Stomach (tissue), 9 donors: Measurements from ENCODE around the gene CASP12. TPM values are rescaled to one million over a fixed set of nuclear protein-coding genes. Genes with fewer than 3 reads are reported as not detected.
A peak's percentile ranks its signal among the peaks of the same experiment; 100 is the strongest.
"Not testable (repeated sequence)": the region's sequence is repeated elsewhere in the genome, so short reads cannot be mapped to it uniquely, and the experiment has no call there.

Experiments used
- DNase-seq, 2 donors: peaks; one replicate each; pipeline versions ENCODE4 v3.0.0 to v3.0.0-alpha.2; 2013 to 2019
- H3K27ac ChIP-seq, 5 donors: fragments of 200-600 bp in 4 of 5; sonication (generic) in 4 of 5; one replicate each; pipeline ENCODE4 v1.5.1; 2013 to 2019; ENCODE audit warnings: mild to moderate bottlenecking in 1 of 5, moderate library complexity in 1 of 5
- H3K27me3 ChIP-seq, 3 donors: fragments of 200-600 bp; sonication (generic); one replicate each; pipeline ENCODE4 v1.5.1; 2017 to 2019; ENCODE audit warnings: mixed run types in 1 of 3
- H3K36me3 ChIP-seq, 4 donors: fragments of 200-600 bp; sonication (generic); 1 replicate in 3 of 4; 2 replicates in 1 of 4; pipeline ENCODE4 v1.5.1; 2016 to 2019
- H3K4me1 ChIP-seq, 4 donors: fragments of 200-600 bp; sonication (generic); one replicate each; pipeline ENCODE4 v1.5.1; 2016 to 2019
- H3K4me3 ChIP-seq, 4 donors: fragments of 200-600 bp; sonication (generic) in 3 of 4; one replicate each; pipeline ENCODE4 v1.5.1; 2016 to 2019; ENCODE audit warnings: mild to moderate bottlenecking in 1 of 4
- H3K9me3 ChIP-seq, 4 donors: fragments of 200-600 bp; sonication (generic); one replicate each; pipeline ENCODE4 v1.5.1; 2016 to 2019
- CTCF ChIP-seq, 7 experiments: fragments of 450-650 bp in 4 of 7; fragments of 200-600 bp in 3 of 7; sonication (generic) in 3 of 7; IDR thresholded peaks; one replicate each; pipeline ENCODE4 v1.5.1; 2016 to 2019; ENCODE audit warnings: antibody characterized with exemption in 7 of 7, control low read depth in 2 of 7, mild to moderate bottlenecking in 1 of 7
- EP300 ChIP-seq: sonication (generic); formaldehyde crosslinking; IDR thresholded peaks from one replicate; pipeline ENCODE4 v1.6.1; 2017; ENCODE audit warnings: antibody characterized with exemption
- POLR2A ChIP-seq, 4 donors: fragments of 450-650 bp; IDR thresholded peaks; one replicate each; pipeline ENCODE4 v1.6.1; 2016; ENCODE audit warnings: antibody characterized with exemption in 4 of 4, control low read depth in 2 of 4, mild to moderate bottlenecking in 1 of 4, moderate library complexity in 1 of 4
- POLR2AphosphoS5 ChIP-seq, 3 donors: sonication (generic); formaldehyde crosslinking; IDR thresholded peaks; one replicate each; pipeline ENCODE4 v1.6.1; 2016; ENCODE audit warnings: antibody characterized with exemption in 3 of 3
- WGBS, 5 donors: extraction: QIAGEN DNeasy Blood & Tissue Kit in 3 of 5; methylation state at CpG; one replicate each; pipeline versions ENCODE4 v1.1.5 to v1.1.7; 2013 to 2018; 5-methylcytosine and 5-hydroxymethylcytosine counted together
- intact Hi-C: fragments of 100-400 bp; cut with DNase I; formaldehyde crosslinking; loops from one replicate; pipeline ENCODE4 v1.15.1; 2023; ENCODE audit warnings: low total_unique reads
- polyA plus RNA-seq, 3 donors: library from polyadenylated mRNA; stranded (reverse); fragments of 200-250 nt; gene quantifications; one replicate each; pipeline ENCODE4 v1.2.3, GENCODE V29; 2013
- total RNA-seq, 5 donors: library from RNA; depleted of rRNA; stranded (reverse); fragments of >200 nt; gene quantifications; one replicate each; pipeline versions ENCODE4 v1.1.0 to v1.2.3, GENCODE V29; 2014 to 2016
- donor health status: healthy with polysubstance abuse.
- donor health status: Bipolar disorder and iron deficiency.
- donor health status: healthy.

The CASP12 gene
- total and polyA plus RNA-seq, 8 donors, result 0.23 to 8.5 (median 2.2) TPM; not detected in 3

GRCh38 chr11:104934594-104934993, 36.3 kb upstream of the CASP12 start:
- TF ChIP-seq EP300, result no peak
- no peak for TF ChIP-seq CTCF (IDR thresholded peaks at IDR 0.05)
- no peak for TF ChIP-seq POLR2AphosphoS5 (IDR thresholded peaks at IDR 0.05)
- TF ChIP-seq POLR2A (IDR thresholded peaks at IDR 0.05), result no peak
- intact Hi-C loops, result no loop called here
- peak in 1 of 2 donors; percentile 19 for DNase-seq
- no peaks in the 10 kb centered on the region for H3K4me1 ChIP-seq
- no peak overlapping the region for H3K27ac ChIP-seq
- H3K4me3 ChIP-seq, result no peak overlapping the region
- WGBS, 5 donors, result 46 to 67% (median 62%) methylated on average over 1 of the region's 1 CpG
- H3K9me3 ChIP-seq, result no peaks in the 10 kb centered on the region
- no peaks in the 10 kb centered on the region for H3K36me3 ChIP-seq
- H3K27me3 ChIP-seq, result no peaks in the 10 kb centered on the region

GRCh38 chr11:104934073-104934472, 35.8 kb upstream of the CASP12 start:
- H3K27ac ChIP-seq, intact Hi-C loops, H3K27me3 ChIP-seq, H3K4me1 ChIP-seq, H3K36me3 ChIP-seq, H3K9me3 ChIP-seq, H3K4me3 ChIP-seq, DNase-seq: not testable (repeated sequence)
- WGBS, 5 donors, result 85 to 98% (median 93%) methylated on average over 3 of the region's 3 CpGs

DNA sequence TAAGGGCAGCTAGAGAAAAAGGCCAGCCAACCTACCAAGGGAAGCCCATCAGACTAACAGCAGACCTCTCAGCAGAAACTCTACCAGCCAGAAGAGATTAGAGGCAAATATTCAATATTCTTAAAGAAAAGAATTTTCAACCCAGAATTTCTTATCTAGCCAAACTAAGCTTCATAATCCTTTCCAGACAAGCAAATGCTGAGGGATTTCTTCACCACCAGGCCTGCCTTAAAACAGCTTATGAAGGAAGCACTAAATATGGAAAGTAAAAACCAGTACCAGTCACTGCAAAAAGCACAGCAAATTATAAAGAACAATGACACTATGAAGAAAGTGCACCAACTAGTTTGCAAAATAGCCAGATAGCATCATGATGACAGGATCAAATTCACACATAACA, 30.6 kb upstream of the CASP12 start:
- no peaks in the 10 kb centered on the region for H3K36me3 ChIP-seq
- H3K9me3 ChIP-seq, result peaks cover 0 to 8% (median 3%) of the 10 kb centered on the region in 4 donors
- no peak overlapping the region for H3K27ac ChIP-seq
- H3K4me1 ChIP-seq, result no peaks in the 10 kb centered on the region
- no peaks in the 10 kb centered on the region for H3K27me3 ChIP-seq
- intact Hi-C loops, result no loop called here
- no peak overlapping the region for H3K4me3 ChIP-seq
- no peak for DNase-seq
- TF ChIP-seq POLR2A (IDR thresholded peaks at IDR 0.05) (no peak), CTCF (IDR thresholded peaks at IDR 0.05) (no peak), EP300 (no peak), POLR2AphosphoS5 (IDR thresholded peaks at IDR 0.05) (no peak)

GRCh38 chr11:104926771-104927611, 28.7 kb upstream of the CASP12 start:
- no peak for DNase-seq
- H3K4me3 ChIP-seq, result no peak overlapping the region
- H3K36me3 ChIP-seq, result no peaks in the 10 kb centered on the region
- H3K27me3 ChIP-seq, result no peaks in the 10 kb centered on the region
- no peaks in the 10 kb centered on the region for H3K4me1 ChIP-seq
- peaks cover 0 to 8% (median 3%) of the 10 kb centered on the region in 4 donors for H3K9me3 ChIP-seq
- no peak for TF ChIP-seq POLR2A (IDR thresholded peaks at IDR 0.05)
- TF ChIP-seq POLR2AphosphoS5 (IDR thresholded peaks at IDR 0.05), result no peak
- TF ChIP-seq EP300, result no peak
- TF ChIP-seq CTCF (IDR thresholded peaks at IDR 0.05), result no peak
- intact Hi-C loops, result no loop called here
- WGBS, 5 donors, result 65 to 84% (median 77%) methylated on average over 6 to 9 of the region's 9 CpGs
- no peak overlapping the region for H3K27ac ChIP-seq

DNA sequence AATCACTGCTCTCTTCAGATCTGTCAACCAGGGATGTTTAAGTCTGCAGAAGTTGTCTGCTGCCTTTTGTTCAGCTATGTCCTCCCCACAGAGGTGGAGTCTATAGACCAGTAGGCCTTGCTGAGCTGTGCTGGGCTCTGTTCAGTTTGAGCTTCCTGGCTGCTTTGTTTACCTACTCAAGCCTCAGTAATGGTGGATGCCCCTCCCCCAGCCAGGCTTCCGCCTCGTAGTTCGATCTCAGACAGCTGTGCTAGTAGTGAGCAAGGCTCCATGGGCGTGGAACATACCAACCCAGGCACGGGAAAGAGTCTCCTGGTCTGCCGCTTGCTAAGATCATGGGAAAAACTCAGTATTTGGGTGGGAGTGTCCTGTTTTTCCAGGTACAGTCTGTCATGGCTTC, 27.6 kb upstream of the CASP12 start:
- intact Hi-C loops, result no loop called here
- Histone ChIP-seq H3K36me3 (no peaks in the 10 kb centered on the region), H3K4me1 (no peaks in the 10 kb centered on the region), H3K27ac (no peak overlapping the region), H3K4me3 (no peak overlapping the region), H3K9me3 (peaks cover 0 to 8% (median 3%) of the 10 kb centered on the region in 4 donors), H3K27me3 (no peaks in the 10 kb centered on the region)
- no peak for TF ChIP-seq CTCF (IDR thresholded peaks at IDR 0.05)
- TF ChIP-seq POLR2A (IDR thresholded peaks at IDR 0.05), result no peak
- no peak for TF ChIP-seq POLR2AphosphoS5 (IDR thresholded peaks at IDR 0.05)
- TF ChIP-seq EP300, result no peak
- 89 to 94% (median 91%) methylated on average over 6 of the region's 6 CpGs; no CpG with 5 or more reads in 1 of the 5 donors for WGBS, 5 donors
- no peak for DNase-seq
